HEK293 (cell line): ENCODE measurements around the gene LMTK3.

Source experiments
- RBAK ChIP-seq: fragments of 450-650 bp; formaldehyde crosslinking; IDR thresholded peaks from 2 replicates; pipeline ENCODE4 v1.5.1; 2016; ENCODE audit warnings: missing biosample characterization, missing genetic modification characterization
- ZBTB7A ChIP-seq: fragments of 450-650 bp; formaldehyde crosslinking; IDR thresholded peaks from 2 replicates; pipeline ENCODE4 v1.5.1; 2016; ENCODE audit warnings: low read depth, missing biosample characterization, missing genetic modification characterization
- ZNF274 ChIP-seq, 2 experiments: fragments of 200-500 bp in 1 of 2; fragments of 450-650 bp in 1 of 2; sonication (Bioruptor generic) in 1 of 2; formaldehyde crosslinking in 1 of 2; IDR thresholded peaks; 2 replicates each; pipeline versions ENCODE4 v1.5.1 to v1.6.1; 2014 to 2016; ENCODE audit warnings: borderline replicate concordance in 1 of 2, inconsistent platforms in 1 of 2, low read length in 1 of 2, missing biosample characterization in 1 of 2, missing genetic modification characterization in 1 of 2
- ZNF510 ChIP-seq: fragments of 450-650 bp; formaldehyde crosslinking; IDR thresholded peaks from 2 replicates; pipeline ENCODE4 v1.5.1; 2018; ENCODE audit warnings: mild to moderate bottlenecking, missing genetic modification characterization, missing biosample characterization; ENCODE audit not compliant: insufficient replicate concordance
- ZNF561 ChIP-seq: fragments of 450-650 bp; IDR thresholded peaks from 2 replicates; pipeline ENCODE4 v1.5.1; 2018; ENCODE audit warnings: missing biosample characterization, missing genetic modification characterization, borderline replicate concordance
- ZNF830 ChIP-seq: fragments of 450-650 bp; IDR thresholded peaks from 2 replicates; pipeline ENCODE4 v1.5.0; 2018; ENCODE audit warnings: missing biosample characterization, missing genetic modification characterization, low read depth, mild to moderate bottlenecking, moderate library complexity
- TF ChIP-seq, protein P1 (sequence below): fragments of 450-650 bp; formaldehyde crosslinking; IDR thresholded peaks from 2 replicates; pipeline ENCODE4 v1.5.1; 2016; ENCODE audit warnings: missing biosample characterization, missing genetic modification characterization
- TF ChIP-seq, protein P2 (sequence below): fragments of 450-650 bp; formaldehyde crosslinking; IDR thresholded peaks from 2 replicates; pipeline ENCODE4 v1.5.1; 2016; ENCODE audit warnings: missing biosample characterization, missing genetic modification characterization
- TF ChIP-seq, protein P3 (sequence below): fragments of 450-650 bp; formaldehyde crosslinking; IDR thresholded peaks from 2 replicates; pipeline ENCODE4 v1.5.1; 2016; ENCODE audit warnings: missing biosample characterization, missing genetic modification characterization, low read depth
- TF ChIP-seq, protein P4 (sequence below): fragments of 450-650 bp; formaldehyde crosslinking; IDR thresholded peaks from 2 replicates; pipeline ENCODE4 v1.5.1; 2016; ENCODE audit warnings: missing biosample characterization, missing genetic modification characterization
- TF ChIP-seq, protein P5 (sequence below): fragments of 450-650 bp; formaldehyde crosslinking; IDR thresholded peaks from 2 replicates; pipeline ENCODE4 v1.5.1; 2016; ENCODE audit warnings: missing biosample characterization, missing genetic modification characterization

DNA sequence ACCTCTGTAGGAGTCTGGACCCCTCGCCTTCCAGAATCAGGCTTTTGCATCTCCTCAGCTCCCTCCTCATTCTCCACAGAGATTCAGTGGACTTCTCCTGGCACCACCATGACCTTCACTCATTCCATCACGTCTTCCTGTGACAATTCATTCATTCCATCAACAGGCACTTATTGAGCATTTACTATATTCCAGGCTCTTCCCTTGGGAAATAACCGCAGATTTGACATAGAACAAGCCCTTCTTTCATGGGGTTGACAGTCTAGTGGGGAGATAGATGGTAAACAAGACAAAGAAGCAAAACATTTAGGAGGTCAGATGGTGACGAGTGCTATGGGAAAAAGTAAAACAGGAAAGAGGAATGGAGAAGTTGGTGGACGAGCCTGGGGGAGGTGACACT, 37.7 kb upstream of the LMTK3 start:
- TF ChIP-seq ZNF510 (tag by site-specific recombination) (no peak), ZBTB7A (tag by site-specific recombination) (no peak), ZNF274 (IDR thresholded peaks at IDR 0.05; ENCODE audit: low read length) (no peak), ZNF274 (tag by site-specific recombination; IDR thresholded peaks at IDR 0.05; ENCODE audit: borderline replicate concordance) (no peak), ZNF830 (tag by site-specific recombination) (no peak), ZNF561 (tag by site-specific recombination) (no peak), RBAK (tag by site-specific recombination) (no peak)
- TF ChIP-seq, protein P1, sequence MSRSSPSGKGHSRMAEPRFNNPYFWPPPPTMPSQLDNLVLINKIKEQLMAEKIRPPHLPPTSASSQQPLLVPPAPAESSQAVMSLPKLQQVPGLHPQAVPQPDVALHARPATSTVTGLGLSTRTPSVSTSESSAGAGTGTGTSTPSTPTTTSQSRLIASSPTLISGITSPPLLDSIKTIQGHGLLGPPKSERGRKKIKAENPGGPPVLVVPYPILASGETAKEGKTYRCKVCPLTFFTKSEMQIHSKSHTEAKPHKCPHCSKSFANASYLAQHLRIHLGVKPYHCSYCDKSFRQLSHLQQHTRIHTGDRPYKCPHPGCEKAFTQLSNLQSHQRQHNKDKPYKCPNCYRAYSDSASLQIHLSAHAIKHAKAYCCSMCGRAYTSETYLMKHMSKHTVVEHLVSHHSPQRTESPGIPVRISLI (tag by site-specific recombination) = no peak
- TF ChIP-seq, protein P2, sequence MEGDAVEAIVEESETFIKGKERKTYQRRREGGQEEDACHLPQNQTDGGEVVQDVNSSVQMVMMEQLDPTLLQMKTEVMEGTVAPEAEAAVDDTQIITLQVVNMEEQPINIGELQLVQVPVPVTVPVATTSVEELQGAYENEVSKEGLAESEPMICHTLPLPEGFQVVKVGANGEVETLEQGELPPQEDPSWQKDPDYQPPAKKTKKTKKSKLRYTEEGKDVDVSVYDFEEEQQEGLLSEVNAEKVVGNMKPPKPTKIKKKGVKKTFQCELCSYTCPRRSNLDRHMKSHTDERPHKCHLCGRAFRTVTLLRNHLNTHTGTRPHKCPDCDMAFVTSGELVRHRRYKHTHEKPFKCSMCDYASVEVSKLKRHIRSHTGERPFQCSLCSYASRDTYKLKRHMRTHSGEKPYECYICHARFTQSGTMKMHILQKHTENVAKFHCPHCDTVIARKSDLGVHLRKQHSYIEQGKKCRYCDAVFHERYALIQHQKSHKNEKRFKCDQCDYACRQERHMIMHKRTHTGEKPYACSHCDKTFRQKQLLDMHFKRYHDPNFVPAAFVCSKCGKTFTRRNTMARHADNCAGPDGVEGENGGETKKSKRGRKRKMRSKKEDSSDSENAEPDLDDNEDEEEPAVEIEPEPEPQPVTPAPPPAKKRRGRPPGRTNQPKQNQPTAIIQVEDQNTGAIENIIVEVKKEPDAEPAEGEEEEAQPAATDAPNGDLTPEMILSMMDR (tag by site-specific recombination) = no peak
- TF ChIP-seq, protein P3, sequence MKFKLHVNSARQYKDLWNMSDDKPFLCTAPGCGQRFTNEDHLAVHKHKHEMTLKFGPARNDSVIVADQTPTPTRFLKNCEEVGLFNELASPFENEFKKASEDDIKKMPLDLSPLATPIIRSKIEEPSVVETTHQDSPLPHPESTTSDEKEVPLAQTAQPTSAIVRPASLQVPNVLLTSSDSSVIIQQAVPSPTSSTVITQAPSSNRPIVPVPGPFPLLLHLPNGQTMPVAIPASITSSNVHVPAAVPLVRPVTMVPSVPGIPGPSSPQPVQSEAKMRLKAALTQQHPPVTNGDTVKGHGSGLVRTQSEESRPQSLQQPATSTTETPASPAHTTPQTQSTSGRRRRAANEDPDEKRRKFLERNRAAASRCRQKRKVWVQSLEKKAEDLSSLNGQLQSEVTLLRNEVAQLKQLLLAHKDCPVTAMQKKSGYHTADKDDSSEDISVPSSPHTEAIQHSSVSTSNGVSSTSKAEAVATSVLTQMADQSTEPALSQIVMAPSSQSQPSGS = no peak
- TF ChIP-seq, protein P4, sequence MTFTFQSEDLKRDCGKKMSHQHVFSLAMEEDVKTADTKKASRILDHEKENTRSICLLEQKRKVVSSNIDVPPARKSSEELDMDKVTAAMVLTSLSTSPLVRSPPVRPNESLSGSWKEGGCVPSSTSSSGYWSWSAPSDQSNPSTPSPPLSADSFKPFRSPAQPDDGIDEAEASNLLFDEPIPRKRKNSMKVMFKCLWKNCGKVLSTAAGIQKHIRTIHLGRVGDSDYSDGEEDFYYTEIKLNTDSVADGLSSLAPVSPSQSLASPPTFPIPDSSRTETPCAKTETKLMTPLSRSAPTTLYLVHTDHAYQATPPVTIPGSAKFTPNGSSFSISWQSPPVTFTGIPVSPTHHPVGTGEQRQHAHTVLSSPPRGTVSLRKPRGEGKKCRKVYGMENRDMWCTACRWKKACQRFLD (tag by site-specific recombination) = no peak
- TF ChIP-seq, protein P5, sequence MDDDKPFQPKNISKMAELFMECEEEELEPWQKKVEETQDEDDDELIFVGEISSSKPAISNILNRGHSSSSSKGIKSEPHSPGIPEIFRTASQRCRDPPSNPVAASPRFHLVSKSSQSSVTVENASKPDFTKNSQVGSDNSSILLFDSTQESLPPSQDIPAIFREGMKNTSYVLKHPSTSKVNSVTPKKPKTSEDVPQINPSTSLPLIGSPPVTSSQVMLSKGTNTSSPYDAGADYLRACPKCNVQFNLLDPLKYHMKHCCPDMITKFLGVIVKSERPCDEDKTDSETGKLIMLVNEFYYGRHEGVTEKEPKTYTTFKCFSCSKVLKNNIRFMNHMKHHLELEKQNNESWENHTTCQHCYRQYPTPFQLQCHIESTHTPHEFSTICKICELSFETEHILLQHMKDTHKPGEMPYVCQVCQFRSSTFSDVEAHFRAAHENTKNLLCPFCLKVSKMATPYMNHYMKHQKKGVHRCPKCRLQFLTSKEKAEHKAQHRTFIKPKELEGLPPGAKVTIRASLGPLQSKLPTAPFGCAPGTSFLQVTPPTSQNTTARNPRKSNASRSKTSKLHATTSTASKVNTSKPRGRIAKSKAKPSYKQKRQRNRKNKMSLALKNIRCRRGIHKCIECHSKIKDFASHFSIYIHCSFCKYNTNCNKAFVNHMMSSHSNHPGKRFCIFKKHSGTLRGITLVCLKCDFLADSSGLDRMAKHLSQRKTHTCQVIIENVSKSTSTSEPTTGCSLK (tag by site-specific recombination) = no peak
